Astrocyte of the cerebellum (primary cell): ENCODE measurements around the gene CC2D1B.

Experiments used
- DNase-seq: peaks from one replicate; pipeline ENCODE4 v3.0.0-alpha.2; 2011; ENCODE audit warnings: low read depth
- H3K4me3 ChIP-seq: 2 replicates; pipeline ENCODE4 v1.5.1; 2011; ENCODE audit warnings: mild to moderate bottlenecking, low read depth, low read length, moderate library complexity
- in situ Hi-C: cut with HindIII; loops from 2 replicates; pipeline ENCODE4 v1.10.0; 2017; ENCODE audit warnings: low sequenced_read_pairs
- TF ChIP-seq, protein P1 (sequence below): IDR thresholded peaks from 2 replicates; pipeline ENCODE4 v1.5.1; 2012; ENCODE audit warnings: low read length, low read depth, moderate library complexity, mild to moderate bottlenecking; ENCODE audit errors: missing control alignments

CC2D1B gene

DNA sequence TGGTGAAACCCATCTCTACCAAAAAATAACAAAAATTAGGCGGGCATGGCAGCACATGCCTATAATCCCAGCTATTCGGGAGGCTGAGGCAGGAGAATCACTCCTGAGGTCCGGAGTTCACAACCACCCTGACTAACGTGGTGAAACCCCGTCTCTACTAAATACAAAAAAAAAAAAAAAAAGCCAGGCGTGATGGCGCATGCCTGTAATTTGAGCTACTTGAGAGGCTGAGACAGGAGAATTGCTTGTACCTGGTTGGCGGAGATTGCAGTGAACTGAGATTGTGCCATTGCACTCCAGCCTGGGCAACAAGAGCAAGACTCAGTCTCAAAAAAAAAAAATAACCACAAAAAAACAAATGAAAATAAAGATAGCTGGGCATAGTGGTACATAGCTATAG lies 42.3 kb downstream of the CC2D1B start:
- DNase-seq: no peak
- no peak overlapping the region for H3K4me3 ChIP-seq
- TF ChIP-seq, protein P1, sequence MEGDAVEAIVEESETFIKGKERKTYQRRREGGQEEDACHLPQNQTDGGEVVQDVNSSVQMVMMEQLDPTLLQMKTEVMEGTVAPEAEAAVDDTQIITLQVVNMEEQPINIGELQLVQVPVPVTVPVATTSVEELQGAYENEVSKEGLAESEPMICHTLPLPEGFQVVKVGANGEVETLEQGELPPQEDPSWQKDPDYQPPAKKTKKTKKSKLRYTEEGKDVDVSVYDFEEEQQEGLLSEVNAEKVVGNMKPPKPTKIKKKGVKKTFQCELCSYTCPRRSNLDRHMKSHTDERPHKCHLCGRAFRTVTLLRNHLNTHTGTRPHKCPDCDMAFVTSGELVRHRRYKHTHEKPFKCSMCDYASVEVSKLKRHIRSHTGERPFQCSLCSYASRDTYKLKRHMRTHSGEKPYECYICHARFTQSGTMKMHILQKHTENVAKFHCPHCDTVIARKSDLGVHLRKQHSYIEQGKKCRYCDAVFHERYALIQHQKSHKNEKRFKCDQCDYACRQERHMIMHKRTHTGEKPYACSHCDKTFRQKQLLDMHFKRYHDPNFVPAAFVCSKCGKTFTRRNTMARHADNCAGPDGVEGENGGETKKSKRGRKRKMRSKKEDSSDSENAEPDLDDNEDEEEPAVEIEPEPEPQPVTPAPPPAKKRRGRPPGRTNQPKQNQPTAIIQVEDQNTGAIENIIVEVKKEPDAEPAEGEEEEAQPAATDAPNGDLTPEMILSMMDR: no peak
- in situ Hi-C loops: no loop called here

DNA sequence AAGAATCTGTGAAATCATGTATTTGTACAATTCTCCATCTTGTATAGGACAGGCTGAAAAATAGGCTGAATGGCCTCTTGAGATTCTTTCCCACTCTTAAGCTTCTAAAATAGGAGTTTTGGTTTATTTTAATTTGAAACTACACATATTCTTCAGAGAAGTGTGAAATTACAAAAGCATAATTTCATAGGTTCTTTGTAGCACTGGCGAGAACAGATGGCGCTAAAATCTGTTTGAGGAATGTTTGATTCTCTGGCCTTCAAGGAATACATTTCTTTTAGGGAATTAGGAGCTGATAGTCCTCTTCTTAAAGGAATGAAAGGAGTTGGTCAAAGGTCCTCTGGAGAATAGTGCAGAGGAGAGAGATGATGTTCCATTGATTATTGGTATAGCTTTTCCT lies 44.9 kb downstream of the CC2D1B start:
- in situ Hi-C loops: no loop called here
- TF ChIP-seq, protein P1: no peak
- no peak for DNase-seq
- no peak overlapping the region for H3K4me3 ChIP-seq

DNA sequence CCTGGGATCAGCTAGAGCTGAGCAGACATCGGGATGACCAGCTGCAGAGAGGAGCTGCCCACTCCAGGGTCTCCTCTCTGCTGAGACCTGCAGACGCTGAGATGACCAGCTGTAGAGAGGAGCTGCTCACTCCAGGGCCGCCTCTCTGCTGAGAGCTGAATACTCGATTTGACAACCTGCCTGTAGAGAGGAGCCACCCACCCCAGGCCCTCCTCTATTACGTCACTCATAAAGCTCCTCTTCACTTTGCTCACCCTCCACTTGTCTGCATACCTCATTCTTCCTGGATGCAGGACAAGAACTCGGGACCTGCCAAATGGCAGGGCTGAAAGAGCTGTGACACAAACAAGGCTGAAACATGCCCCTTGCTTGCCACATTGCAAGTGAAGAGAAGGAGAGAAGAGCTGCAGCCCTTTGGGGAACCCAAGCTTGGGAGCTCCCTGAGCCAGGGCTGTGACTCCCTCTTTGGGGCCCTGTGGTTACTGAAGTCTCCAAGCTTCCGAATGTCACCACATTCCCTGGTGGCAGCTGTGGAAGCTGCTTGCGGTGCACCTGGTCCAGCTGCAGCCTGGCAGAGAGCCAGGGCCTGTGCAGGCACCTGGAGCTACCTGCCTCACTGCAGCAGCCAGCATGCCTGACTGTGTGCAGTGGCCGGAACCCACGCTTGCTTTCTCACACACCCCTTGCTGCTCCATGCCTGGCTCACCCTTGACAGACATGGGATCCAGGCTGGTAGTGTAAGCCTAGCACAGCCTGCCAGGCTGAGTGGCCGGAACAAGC lies 59.6 kb downstream of the CC2D1B start:
- no peak for DNase-seq
- no peak overlapping the region for H3K4me3 ChIP-seq
- TF ChIP-seq, protein P1: no peak
- in situ Hi-C loops: no loop called here

DNA sequence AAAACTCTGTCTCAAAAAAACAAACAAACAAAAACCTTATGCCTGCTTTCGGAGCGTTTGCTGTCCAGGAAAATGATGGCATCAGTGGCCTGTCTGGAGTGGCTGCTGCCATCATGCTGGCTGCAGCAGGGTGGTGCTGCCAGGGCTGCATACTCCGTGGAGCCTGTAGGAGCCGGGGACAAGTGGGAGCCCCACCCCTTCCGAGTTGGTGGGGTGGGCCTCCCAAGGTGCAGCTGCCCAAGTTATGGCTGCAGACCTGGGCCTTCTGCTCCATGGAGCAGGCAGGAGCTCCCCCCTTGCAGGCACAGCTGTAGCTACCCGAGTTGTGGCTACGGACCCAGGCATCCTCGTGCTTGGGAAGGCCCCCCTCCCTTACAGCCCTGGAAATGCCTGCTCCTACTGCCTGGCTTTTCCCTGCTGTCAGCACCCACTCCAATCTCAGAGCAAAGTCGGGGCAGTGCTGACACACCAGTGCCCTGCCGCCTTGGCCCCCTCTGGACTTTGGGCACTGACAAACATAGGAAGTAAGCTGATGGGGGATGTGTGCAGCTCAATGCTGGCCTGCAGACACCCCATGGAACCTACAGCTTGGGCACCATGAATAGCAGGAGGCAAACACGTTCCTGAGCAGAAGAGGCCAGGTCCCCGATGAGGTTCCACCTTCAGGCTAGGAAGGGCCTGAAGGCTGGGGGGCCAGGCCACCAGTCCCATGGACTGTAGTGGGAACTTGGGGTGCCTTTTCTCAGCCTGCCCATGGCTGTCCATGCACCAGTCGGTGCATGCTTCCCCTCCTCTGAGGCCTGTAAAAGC lies 60.4 kb downstream of the CC2D1B start:
- no peak for DNase-seq
- TF ChIP-seq, protein P1: no peak
- in situ Hi-C loops: no loop called here
- no peak overlapping the region for H3K4me3 ChIP-seq
